GM19395 (cell line): Measurements from ENCODE around the gene DOK5.

ENCODE experiments used
- ATAC-seq: cut with Tn5 transposase; IDR thresholded peaks from one replicate; pipeline ENCODE4 v1.9.1; 2021; ENCODE audit warnings: mild to moderate bottlenecking, moderate library complexity; ENCODE audit not compliant: unreplicated experiment

Gene DOK5

GRCh38 chr20:54640800-54641199, 165.4 kb downstream of the DOK5 start:
- ATAC-seq = no peak

GRCh38 chr20:54642864-54643667, 167.7 kb downstream of the DOK5 start:
- ATAC-seq = no peak

- no peak for ATAC-seq
These were observed 168.4 kb downstream of the DOK5 start for GRCh38 chr20:54643761-54644160.

GRCh38 chr20:54645445-54646155, 170.2 kb downstream of the DOK5 start:
- no peak for ATAC-seq

GRCh38 chr20:54646156-54646517, 170.7 kb downstream of the DOK5 start:
- ATAC-seq = no peak

- ATAC-seq = no peak
These were observed 173.2 kb downstream of the DOK5 start for GRCh38 chr20:54648421-54649142.

- ATAC-seq = peak; percentile 81
These were observed 174.1 kb downstream of the DOK5 start for GRCh38 chr20:54649511-54649962.

GRCh38 chr20:54650052-54650719, 174.8 kb downstream of the DOK5 start:
- ATAC-seq = no peak

GRCh38 chr20:54651252-54651651, 175.9 kb downstream of the DOK5 start:
- no peak for ATAC-seq

GRCh38 chr20:54654450-54654849, 179.1 kb downstream of the DOK5 start:
- no peak for ATAC-seq

GRCh38 chr20:54657268-54657826, 182.0 kb downstream of the DOK5 start:
- ATAC-seq = no peak

- no peak for ATAC-seq
These were observed 183.1 kb downstream of the DOK5 start for GRCh38 chr20:54658525-54658924.

GRCh38 chr20:54661265-54661664, 185.9 kb downstream of the DOK5 start:
- no peak for ATAC-seq

GRCh38 chr20:54661880-54662465, 186.6 kb downstream of the DOK5 start:
- no peak for ATAC-seq

GRCh38 chr20:54665812-54666211, 190.4 kb downstream of the DOK5 start:
- peak; percentile 63 for ATAC-seq

GRCh38 chr20:54668271-54669039, 193.1 kb downstream of the DOK5 start:
- ATAC-seq = peak; percentile 80

- no peak for ATAC-seq
These were observed 193.6 kb downstream of the DOK5 start for GRCh38 chr20:54669040-54669363.

- ATAC-seq = no peak
These were observed 202.9 kb downstream of the DOK5 start for GRCh38 chr20:54678253-54678652.

GRCh38 chr20:54680439-54680838, 205.0 kb downstream of the DOK5 start:
- ATAC-seq = no peak
